NCI-H446 treated with DMSO at 0.1 percent for 48 hours (cell line): ENCODE results near the gene MIER3.

Source experiments
- DNase-seq: peaks from one replicate; lab custom pipeline; 2025; lab: John Stamatoyannopoulos, UW

The MIER3 gene

GRCh38 chr5:56896763-56897162 is 55.2 kb downstream of the MIER3 start:
- no peak for DNase-seq

GRCh38 chr5:56893251-56893951 is 58.5 kb downstream of the MIER3 start:
- DNase-seq: no peak

GRCh38 chr5:56881571-56881970 is 70.4 kb downstream of the MIER3 start:
- no peak for DNase-seq

- DNase-seq: no peak
Observed at GRCh38 chr5:56876327-56876726, 75.6 kb downstream of the MIER3 start.

GRCh38 chr5:56873056-56873455 is 78.9 kb downstream of the MIER3 start:
- DNase-seq: no peak

- DNase-seq: no peak
Observed at GRCh38 chr5:56871777-56872176, 80.1 kb downstream of the MIER3 start.
